GM21825 (cell line): ENCODE data around the gene PTPN12.
"Not testable (repeated sequence)": the region's sequence is repeated elsewhere in the genome, so short reads cannot be mapped to it uniquely, and the experiment has no call there.

ENCODE experiments used
- ATAC-seq: cut with Tn5 transposase; IDR thresholded peaks from one replicate; pipeline ENCODE4 v1.9.1; 2021; ENCODE audit warnings: mild to moderate bottlenecking, moderate library complexity; ENCODE audit not compliant: unreplicated experiment

PTPN12 gene

DNA sequence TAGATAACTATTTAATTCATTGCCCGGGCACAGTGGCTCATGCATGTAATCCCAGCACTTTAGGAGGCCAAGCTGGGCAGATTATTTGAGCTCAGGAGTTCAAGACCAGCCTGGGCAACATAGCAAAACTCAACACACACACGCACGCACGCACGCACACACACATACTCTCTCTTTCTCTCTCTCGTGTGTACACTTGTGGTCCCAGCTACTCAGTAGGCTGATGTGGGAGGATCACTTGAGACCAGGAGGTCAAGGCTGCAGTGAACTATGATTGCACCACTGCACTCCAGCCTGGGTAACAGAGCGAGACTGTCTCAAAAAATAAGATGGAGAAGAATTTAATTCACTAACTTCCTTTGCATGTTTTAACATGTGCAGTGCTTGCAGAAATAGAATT is 38.1 kb downstream of the PTPN12 start:
- ATAC-seq: no peak

DNA sequence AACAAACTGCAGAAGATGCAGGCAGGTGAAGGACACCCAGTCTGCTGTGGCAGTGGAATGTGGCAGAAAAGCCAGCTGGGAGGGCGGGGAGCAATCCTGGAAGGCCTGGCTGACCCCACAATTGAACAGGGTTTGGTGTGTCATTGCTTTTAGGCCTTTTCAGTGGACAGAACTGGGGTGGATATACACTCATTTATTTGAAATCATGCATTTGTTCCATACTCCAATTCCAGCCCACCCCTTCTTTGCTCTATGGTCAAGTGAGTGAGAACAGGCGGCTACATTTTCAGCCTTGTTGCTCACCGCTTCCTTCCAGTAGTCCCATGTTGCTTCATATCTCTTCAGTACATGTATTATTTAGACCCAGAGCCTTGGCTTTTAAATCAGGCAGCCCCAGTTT is 39.8 kb downstream of the PTPN12 start:
- no peak for ATAC-seq

GRCh38 chr7:77579797-77580196 is 42.7 kb downstream of the PTPN12 start:
- ATAC-seq: no peak

GRCh38 chr7:77580762-77581350 is 43.8 kb downstream of the PTPN12 start:
- ATAC-seq: no peak

- ATAC-seq: no peak
Measured at GRCh38 chr7:77587272-77587671, 50.2 kb downstream of the PTPN12 start.

DNA sequence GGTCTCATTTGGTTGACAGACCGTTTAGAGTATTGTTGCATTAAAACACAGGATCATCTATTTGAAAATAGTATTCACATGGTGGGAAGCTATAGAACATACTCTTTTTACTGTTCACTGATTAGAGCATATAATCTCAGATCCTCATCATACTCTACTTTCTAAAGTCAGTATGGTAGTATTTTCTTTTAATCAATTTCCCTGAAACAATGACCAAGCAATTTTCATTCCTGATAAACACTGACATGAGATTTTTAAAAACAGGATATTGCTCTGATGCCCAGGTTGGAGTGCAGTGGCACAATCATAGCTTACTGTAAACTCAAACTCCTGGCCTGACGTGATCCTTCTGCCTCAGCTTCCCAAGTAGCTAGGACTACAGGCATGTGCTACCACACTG is 63.9 kb downstream of the PTPN12 start:
- ATAC-seq: no peak

DNA sequence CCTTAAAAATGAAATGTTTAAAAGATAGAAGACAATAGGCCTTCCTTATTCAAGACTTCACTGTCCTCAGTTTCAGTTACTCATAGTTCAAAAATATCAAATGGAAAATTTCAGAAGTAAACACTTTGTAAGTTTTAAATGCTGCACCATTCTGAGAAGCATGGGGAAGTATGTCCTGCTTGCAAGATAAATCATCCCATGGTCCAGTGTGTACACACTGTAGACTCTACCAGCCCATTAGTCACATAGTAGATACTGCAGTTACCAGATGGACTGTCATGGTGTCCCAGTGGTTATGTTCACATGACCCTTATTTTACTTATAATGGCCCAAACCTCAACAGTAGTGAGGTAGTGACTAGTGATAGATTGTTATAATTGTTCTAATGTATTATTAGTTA is 69.5 kb downstream of the PTPN12 start:
- no peak for ATAC-seq

- ATAC-seq: no peak
Measured at GRCh38 chr7:77619314-77619713, 82.2 kb downstream of the PTPN12 start.

DNA sequence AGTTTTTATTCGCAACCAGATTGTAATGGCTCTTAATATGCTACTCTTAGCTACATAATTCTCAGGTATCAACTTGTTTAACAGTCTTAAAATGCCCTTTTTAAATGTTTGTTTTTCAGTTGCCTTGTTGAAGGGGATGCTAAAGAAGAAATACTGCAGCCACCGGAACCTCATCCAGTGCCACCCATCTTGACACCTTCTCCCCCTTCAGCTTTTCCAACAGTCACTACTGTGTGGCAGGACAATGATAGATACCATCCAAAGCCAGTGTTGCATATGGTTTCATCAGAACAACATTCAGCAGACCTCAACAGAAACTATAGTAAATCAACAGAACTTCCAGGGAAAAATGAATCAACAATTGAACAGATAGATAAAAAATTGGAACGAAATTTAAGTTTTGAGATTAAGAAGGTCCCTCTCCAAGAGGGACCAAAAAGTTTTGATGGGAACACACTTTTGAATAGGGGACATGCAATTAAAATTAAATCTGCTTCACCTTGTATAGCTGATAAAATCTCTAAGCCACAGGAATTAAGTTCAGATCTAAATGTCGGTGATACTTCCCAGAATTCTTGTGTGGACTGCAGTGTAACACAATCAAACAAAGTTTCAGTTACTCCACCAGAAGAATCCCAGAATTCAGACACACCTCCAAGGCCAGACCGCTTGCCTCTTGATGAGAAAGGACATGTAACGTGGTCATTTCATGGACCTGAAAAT is 89.7 kb downstream of the PTPN12 start:
- no peak for ATAC-seq

DNA sequence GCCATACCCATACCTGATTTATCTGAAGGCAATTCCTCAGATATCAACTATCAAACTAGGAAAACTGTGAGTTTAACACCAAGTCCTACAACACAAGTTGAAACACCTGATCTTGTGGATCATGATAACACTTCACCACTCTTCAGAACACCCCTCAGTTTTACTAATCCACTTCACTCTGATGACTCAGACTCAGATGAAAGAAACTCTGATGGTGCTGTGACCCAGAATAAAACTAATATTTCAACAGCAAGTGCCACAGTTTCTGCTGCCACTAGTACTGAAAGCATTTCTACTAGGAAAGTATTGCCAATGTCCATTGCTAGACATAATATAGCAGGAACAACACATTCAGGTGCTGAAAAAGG is 90.2 kb downstream of the PTPN12 start:
- ATAC-seq: no peak

GRCh38 chr7:77629797-77630196 is 92.7 kb downstream of the PTPN12 start:
- ATAC-seq: no peak

- no peak for ATAC-seq
Measured at GRCh38 chr7:77631820-77632219, 94.7 kb downstream of the PTPN12 start.

- ATAC-seq: no peak
Measured at GRCh38 chr7:77644774-77645173, 107.7 kb downstream of the PTPN12 start.

- ATAC-seq: no peak
Measured at GRCh38 chr7:77648742-77649338, 111.7 kb downstream of the PTPN12 start.

DNA sequence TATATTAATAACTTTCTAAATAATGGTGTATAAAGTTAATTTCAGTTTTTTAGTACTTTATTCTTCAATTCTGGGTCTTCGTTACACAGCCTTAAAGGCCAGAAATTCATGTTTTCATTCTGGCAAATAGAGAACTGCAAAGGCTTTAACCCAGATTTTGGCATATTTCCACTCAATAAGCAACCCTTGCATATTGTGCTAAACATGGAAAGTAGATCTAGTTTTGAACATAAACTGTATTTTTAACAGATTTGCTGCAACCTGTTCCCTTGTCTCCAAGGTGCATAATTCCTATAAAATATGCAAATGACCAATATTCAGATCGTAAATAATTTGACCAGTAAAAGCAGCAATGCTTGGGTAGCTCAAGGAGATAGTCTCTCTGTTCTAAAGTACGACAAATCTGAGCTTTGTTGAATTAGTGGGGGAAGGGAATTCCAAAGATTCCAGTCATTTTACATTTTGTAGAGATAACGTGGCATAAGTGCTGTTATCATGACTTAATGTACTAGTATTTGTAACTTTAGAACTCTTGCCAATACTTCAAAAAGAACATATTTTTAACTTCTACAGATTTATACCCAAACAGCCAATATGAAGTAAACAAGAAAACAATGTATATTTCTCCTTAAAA is 112.7 kb downstream of the PTPN12 start:
- ATAC-seq: no peak

- no peak for ATAC-seq
Measured at GRCh38 chr7:77651575-77652162, 114.6 kb downstream of the PTPN12 start.

DNA sequence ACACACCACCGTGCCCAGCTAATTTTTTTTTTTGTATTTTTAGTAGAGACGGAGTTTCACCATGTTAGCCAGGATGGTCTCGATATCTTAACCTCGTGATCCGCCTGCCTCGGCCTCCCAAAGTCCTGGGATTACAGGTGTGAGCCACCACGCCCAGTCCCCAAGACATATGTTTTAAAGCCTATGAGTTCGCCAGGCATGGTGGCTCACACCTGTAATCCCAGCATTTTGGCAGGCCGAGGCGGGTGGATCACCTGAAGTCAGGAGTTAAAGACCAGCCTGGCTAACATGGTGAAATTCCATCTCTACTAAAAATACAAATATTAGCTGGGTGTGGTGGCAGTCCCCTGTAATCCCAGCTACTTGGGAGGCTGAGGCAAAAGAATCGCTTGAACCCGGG is 115.7 kb downstream of the PTPN12 start:
- not testable (repeated sequence) for ATAC-seq

DNA sequence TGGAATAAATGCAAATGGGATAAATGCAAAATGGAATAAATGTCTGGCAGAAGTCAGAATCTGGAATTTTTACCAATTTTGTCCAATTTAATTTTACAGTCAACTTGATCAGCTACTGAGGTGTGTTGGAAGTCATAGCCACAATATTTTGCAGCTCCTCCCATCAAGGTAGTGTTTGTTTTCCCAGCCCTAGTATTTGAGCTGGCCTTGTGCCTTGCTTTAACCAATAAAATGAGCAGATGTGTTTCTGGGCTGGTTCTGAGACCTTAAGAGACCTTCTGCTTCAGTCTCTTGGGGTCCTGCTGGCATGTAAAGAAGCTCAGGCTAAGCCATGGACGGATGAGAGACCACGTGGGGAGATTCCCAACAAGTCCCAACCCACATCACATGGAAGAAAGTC is 116.5 kb downstream of the PTPN12 start:
- ATAC-seq: no peak

DNA sequence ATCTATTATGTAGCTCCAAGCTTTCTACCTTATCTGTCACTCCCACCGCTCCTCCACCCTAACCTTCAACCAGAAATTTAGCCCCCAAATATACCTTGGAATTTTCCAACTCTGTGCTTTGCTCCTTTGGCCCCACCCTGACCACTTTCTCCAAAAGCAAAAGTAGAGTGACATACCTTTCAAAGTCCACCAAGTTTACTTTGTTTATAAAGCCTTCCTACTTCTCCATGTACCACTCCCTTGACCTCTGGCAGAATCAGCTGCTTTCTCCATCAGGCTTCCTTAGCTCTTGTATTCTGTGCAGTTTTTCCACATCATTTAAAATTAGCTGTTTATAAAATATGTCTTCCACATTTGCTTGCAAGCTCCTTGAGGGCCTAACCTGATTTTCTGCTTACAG is 118.3 kb downstream of the PTPN12 start:
- ATAC-seq: no peak

- no peak for ATAC-seq
Measured at GRCh38 chr7:77655836-77656455, 118.9 kb downstream of the PTPN12 start.
